Cardiac muscle cell (in vitro differentiated cells and primary cell): ENCODE measurements around the gene ATP8A1. TPM values are rescaled to one million over a fixed set of nuclear protein-coding genes. Genes with fewer than 3 reads are reported as not detected.

ENCODE experiments used
- DNase-seq, 2 donors: peaks; one replicate each; pipeline versions ENCODE4 v3.0.0 to v3.0.0-alpha.2; 2010 to 2017; ENCODE audit warnings: low read depth in 1 of 2, low spot score in 1 of 2
- H3K27ac ChIP-seq: fragments of 200-600 bp; sonication (generic); 2 replicates; pipeline ENCODE4 v1.5.1; 2016
- H3K27me3 ChIP-seq: fragments of 200-600 bp; sonication (generic); 2 replicates; pipeline ENCODE4 v1.6.0; 2016; ENCODE audit warnings: control low read depth
- H3K36me3 ChIP-seq: fragments of 200-600 bp; sonication (generic); 2 replicates; pipeline ENCODE4 v1.5.1; 2016; ENCODE audit warnings: control low read depth
- H3K4me1 ChIP-seq: fragments of 200-600 bp; sonication (generic); 2 replicates; pipeline ENCODE4 v1.8.1; 2017; ENCODE audit warnings: low read depth, mild to moderate bottlenecking, mixed run types
- H3K4me3 ChIP-seq: fragments of 200-600 bp; sonication (generic); 2 replicates; pipeline ENCODE4 v1.5.1; 2016; ENCODE audit warnings: mild to moderate bottlenecking
- H3K9me3 ChIP-seq: fragments of 200-600 bp; sonication (generic); 2 replicates; pipeline ENCODE4 v1.5.1; 2017; ENCODE audit warnings: low read depth, mild to moderate bottlenecking, control low read depth
- polyA plus RNA-seq: library from polyadenylated mRNA; unstranded; fragments of >200 nt; fragmentation: Nextera tagmentation; extraction: Ambion mirVana; gene quantifications from 2 replicates; pipeline ENCODE4 v1.2.1, GENCODE V29; 2016
- total RNA-seq: library from RNA; depleted of rRNA; stranded (reverse); fragments of >200 nt; gene quantifications from 2 replicates; pipeline ENCODE4 v1.2.3, GENCODE V29; 2016
- TF ChIP-seq, protein P1 (sequence below): IDR thresholded peaks from 2 replicates; pipeline ENCODE4 v1.5.1; 2012; ENCODE audit warnings: low read depth, mild to moderate bottlenecking, low read length

Gene ATP8A1
- total and polyA plus RNA-seq, 2 experiments from 2014 or later = 5.0 to 22.7 TPM

GRCh38 chr4:42396752-42397634 lies 259.9 kb downstream of the ATP8A1 start, which contains the start of gene SHISA3:
Gene SHISA3, plus strand, starts transcription at chr4:42397488. Its CDS starts 569 bp downstream, at chr4:42398057.
- H3K36me3 ChIP-seq = no peaks in the 10 kb centered on the region
- no peaks in the 10 kb centered on the region for H3K9me3 ChIP-seq
- H3K27me3 ChIP-seq = peaks cover 86% of the 10 kb centered on the region
- TF ChIP-seq, protein P1, sequence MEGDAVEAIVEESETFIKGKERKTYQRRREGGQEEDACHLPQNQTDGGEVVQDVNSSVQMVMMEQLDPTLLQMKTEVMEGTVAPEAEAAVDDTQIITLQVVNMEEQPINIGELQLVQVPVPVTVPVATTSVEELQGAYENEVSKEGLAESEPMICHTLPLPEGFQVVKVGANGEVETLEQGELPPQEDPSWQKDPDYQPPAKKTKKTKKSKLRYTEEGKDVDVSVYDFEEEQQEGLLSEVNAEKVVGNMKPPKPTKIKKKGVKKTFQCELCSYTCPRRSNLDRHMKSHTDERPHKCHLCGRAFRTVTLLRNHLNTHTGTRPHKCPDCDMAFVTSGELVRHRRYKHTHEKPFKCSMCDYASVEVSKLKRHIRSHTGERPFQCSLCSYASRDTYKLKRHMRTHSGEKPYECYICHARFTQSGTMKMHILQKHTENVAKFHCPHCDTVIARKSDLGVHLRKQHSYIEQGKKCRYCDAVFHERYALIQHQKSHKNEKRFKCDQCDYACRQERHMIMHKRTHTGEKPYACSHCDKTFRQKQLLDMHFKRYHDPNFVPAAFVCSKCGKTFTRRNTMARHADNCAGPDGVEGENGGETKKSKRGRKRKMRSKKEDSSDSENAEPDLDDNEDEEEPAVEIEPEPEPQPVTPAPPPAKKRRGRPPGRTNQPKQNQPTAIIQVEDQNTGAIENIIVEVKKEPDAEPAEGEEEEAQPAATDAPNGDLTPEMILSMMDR = no peak
- H3K27ac ChIP-seq = no peak within 1 kb of the TSS
- peak; percentile 50 to 65 for DNase-seq
- peaks cover 14% of the 10 kb centered on the region for H3K4me1 ChIP-seq
- H3K4me3 ChIP-seq = peak within 1 kb of the TSS; percentile 31

DNA sequence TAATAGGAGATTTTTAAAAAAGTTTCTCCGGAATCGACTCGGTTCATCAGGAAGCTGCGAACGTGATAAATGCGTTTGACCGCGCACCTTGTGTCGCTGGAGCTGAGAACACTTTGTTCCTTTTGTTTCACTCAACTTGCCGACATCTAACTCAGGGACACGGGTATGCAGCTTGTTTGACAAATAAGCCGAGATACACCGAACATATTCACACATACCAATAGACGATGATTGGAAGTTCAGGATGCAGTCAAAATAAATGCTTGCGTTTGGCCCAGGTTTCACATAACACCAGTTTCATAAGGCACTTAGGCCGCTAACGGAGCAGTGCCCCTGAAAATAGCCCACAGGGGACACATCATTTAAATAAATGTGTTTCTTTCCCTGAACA lies 260.5 kb downstream of the ATP8A1 start:
- Histone ChIP-seq H3K27ac (no peak overlapping the region), H3K4me3 (peak overlapping the region; percentile 31), H3K9me3 (no peaks in the 10 kb centered on the region), H3K4me1 (peaks cover 20% of the 10 kb centered on the region), H3K27me3 (peaks cover 80% of the 10 kb centered on the region), H3K36me3 (no peaks in the 10 kb centered on the region)
- TF ChIP-seq, protein P1 = no peak
- DNase-seq = peak in 1 of 2 donors; percentile 8

DNA sequence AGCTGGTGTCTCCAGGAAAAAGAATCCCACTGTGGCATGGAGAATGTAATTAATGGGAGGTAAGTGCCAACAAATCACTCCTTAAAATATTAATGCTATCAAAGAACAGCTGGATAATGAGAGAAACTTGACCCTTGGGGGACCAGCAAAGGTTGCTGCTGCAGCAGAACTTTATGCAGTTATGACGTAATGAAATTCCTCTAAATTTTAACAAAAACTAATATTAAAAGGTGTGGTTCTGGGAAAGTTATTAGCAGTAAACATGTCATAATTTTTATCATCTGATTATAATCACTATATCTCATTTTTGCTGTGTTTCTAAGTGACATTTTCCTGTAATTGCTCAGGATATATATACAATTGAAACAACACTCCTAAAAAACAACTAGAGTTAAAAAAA lies 261.3 kb downstream of the ATP8A1 start:
- peaks cover 72% of the 10 kb centered on the region for H3K27me3 ChIP-seq
- TF ChIP-seq, protein P1 = no peak
- DNase-seq = no peak

DNA sequence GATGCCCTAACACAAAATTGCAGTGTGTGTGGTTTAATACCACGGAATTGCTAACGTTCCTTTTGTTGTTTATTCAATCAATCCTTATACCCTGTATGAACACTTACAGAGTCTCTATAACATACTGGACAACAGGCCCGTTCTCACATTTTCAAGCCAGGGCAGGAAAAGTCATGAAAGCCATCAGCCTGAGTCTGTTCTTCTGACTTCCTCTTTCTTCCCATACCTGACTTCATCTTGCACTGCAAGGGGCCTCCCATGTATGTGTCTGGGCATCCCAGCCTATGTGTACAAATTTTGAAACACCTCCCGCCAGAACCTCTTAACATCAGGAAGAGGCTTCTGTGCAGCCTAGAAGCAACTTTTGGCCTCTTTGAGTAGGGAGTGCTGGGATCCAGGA lies 264.5 kb downstream of the ATP8A1 start:
- Histone ChIP-seq H3K27ac (no peak overlapping the region), H3K9me3 (no peaks in the 10 kb centered on the region), H3K27me3 (peaks cover 47% of the 10 kb centered on the region), H3K4me3 (no peak overlapping the region), H3K4me1 (peaks cover 27% of the 10 kb centered on the region), H3K36me3 (no peaks in the 10 kb centered on the region)
- TF ChIP-seq, protein P1 = no peak
- DNase-seq = no peak

More for the DNA sequence above, 261.3 kb downstream of the ATP8A1 start:
- Histone ChIP-seq H3K4me3 (no peak overlapping the region), H3K9me3 (no peaks in the 10 kb centered on the region), H3K27ac (no peak overlapping the region), H3K4me1 (peaks cover 27% of the 10 kb centered on the region), H3K36me3 (no peaks in the 10 kb centered on the region)

DNA sequence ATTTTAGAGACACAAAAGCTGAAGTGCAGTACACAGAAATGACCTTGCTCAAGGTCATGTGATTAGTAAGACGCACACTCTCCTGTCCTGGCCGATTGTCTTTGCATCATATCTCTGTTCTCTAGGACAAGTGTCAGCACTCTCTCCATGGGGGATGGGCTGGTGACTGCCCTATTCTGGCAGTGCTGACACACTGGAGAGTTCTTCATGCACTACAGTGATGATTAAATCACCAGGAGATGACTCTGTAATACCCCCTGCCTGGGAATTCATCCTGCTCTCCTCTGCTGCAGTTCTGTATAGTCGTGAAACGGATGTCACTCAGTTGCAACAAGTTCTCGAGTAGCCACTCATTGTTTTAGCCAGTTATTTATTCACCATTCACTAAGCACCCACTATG lies 264.9 kb downstream of the ATP8A1 start:
- TF ChIP-seq, protein P1 = no peak
- peaks cover 27% of the 10 kb centered on the region for H3K4me1 ChIP-seq
- H3K4me3 ChIP-seq = no peak overlapping the region
- H3K9me3 ChIP-seq = no peaks in the 10 kb centered on the region
- no peaks in the 10 kb centered on the region for H3K36me3 ChIP-seq
- peak in 1 of 2 donors; percentile 85 for DNase-seq
- H3K27me3 ChIP-seq = peaks cover 42% of the 10 kb centered on the region
- no peak overlapping the region for H3K27ac ChIP-seq
